Astrocyte (in vitro differentiated cells and primary cell): ENCODE data around the gene GBA2.

Source experiments
- EZH2 ChIP-seq: IDR thresholded peaks from 2 replicates; pipeline ENCODE4 v1.6.1; 2012; ENCODE audit warnings: mild to moderate bottlenecking, low read length, inconsistent platforms; ENCODE audit not compliant: insufficient read depth
- TF ChIP-seq, protein P1 (sequence below): IDR thresholded peaks from 2 replicates; pipeline ENCODE4 v1.5.1; 2011; ENCODE audit warnings: low read depth, mild to moderate bottlenecking, inconsistent platforms, low read length, moderate library complexity; ENCODE audit not compliant: insufficient read depth

DNA sequence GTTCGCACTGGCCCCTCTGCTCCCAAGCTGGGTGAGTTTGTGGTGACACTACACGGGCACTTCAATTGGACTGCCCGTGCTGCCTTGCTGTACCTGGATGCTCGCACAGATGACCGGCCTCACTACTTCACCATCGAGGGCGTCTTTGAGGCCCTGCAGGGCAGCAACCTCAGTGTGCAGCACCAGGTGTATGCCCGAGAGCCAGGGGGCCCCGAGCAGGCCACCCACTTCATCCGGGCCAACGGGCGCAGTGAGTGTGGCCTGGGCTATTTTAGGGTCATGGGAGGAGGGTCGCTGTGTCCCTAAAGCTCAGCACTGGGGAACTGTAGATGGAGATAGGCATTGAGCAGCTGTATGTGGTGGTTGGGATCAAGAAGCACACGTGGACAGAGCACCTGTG, 43.8 kb upstream of the GBA2 start:
- TF ChIP-seq, protein P1, sequence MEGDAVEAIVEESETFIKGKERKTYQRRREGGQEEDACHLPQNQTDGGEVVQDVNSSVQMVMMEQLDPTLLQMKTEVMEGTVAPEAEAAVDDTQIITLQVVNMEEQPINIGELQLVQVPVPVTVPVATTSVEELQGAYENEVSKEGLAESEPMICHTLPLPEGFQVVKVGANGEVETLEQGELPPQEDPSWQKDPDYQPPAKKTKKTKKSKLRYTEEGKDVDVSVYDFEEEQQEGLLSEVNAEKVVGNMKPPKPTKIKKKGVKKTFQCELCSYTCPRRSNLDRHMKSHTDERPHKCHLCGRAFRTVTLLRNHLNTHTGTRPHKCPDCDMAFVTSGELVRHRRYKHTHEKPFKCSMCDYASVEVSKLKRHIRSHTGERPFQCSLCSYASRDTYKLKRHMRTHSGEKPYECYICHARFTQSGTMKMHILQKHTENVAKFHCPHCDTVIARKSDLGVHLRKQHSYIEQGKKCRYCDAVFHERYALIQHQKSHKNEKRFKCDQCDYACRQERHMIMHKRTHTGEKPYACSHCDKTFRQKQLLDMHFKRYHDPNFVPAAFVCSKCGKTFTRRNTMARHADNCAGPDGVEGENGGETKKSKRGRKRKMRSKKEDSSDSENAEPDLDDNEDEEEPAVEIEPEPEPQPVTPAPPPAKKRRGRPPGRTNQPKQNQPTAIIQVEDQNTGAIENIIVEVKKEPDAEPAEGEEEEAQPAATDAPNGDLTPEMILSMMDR, result no peak
- TF ChIP-seq EZH2, result no peak
